ENCODE results near the gene FPR1. TPM values are rescaled to one million over a fixed set of nuclear protein-coding genes. Genes with fewer than 3 reads are reported as not detected.

Gene FPR1
- total and polyA plus RNA-seq, 2 donors: 7.1 to 15.7 TPM

DNA sequence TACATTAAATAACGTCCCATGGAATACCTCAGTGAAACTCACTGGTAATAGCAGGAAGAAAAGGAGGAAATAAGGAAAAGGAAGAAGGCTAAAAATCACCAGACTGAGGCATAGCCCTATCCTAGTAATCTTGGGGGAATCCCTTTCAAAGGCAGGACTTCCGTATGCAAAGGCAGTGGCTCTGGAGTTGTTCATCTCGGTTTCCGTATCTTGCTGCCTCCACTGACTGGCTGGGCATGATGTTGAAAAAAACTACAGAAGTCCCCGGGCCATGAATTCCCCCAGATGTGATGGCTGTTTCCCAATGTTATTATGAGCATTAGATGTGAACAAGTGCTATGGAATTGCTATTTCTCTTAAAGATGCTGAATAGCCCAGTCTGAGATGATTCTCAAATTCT lies 14.8 kb upstream of the FPR1 start:
- Histone ChIP-seq H3K4me3 (ENCODE audit: low read depth, low read length) (no peak overlapping the region), H3K4me1 (ENCODE audit: insufficient read depth) (no peaks in the 10 kb centered on the region), H3K27ac (ENCODE audit: low read depth) (no peak overlapping the region), H3K36me3 (ENCODE audit: insufficient read depth) (no peaks in the 10 kb centered on the region)
- WGBS: 60% methylated on average over 5 of the region's 5 CpGs
- no peak for DNase-seq (ENCODE audit: extremely low spot score)

DNA sequence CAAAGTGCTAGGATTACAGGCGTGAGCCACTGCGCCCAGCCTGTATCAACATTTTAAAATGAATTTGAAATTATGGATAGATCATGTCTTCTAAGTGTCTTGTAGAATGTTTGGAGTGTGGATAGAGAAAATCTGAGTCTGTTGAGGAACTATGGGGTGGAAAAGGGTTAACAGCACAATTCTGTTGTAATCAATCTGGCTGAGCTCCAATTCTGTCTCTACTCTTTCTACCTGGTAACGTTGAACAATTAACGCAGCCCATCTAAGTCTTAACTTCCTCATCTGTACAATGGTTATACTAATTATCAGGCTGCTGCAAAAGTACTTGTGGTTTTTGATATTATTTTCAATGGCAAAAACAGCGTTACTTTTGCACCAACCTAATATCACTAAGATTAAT lies 13.4 kb upstream of the FPR1 start:
- Histone ChIP-seq H3K36me3 (ENCODE audit: insufficient read depth) (no peaks in the 10 kb centered on the region), H3K27ac (ENCODE audit: low read depth) (no peak overlapping the region), H3K4me3 (ENCODE audit: low read depth, low read length) (no peak overlapping the region), H3K4me1 (ENCODE audit: insufficient read depth) (no peaks in the 10 kb centered on the region)
- WGBS: 61% methylated on average over 5 of the region's 5 CpGs
- no peak for DNase-seq (ENCODE audit: extremely low spot score)

DNA sequence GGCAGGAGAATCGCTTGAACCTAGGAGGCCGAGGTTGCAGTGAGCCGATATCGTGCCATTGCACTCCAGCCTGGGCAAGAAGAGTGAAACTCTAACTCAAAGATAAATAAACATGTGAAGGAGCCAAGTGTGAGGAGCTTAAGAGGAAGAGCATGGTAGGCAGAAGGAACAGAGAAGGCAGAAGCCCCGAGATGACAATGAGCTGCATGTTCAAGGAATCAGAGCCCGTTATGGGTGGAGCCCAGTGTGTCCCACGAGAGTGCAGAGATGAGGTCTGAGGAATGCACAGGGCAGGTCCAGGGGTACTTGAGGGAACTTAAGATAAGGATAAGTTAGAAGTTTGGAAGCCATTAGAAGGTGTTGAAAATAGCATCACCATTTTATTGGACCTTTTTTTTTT lies 10.0 kb upstream of the FPR1 start:
- 85% methylated on average over 7 of the region's 7 CpGs for WGBS
- no peaks in the 10 kb centered on the region for H3K36me3 ChIP-seq (ENCODE audit: insufficient read depth)
- no peak overlapping the region for H3K4me3 ChIP-seq (ENCODE audit: low read depth, low read length)
- DNase-seq (ENCODE audit: extremely low spot score): no peak
- H3K4me1 ChIP-seq (ENCODE audit: insufficient read depth): no peaks in the 10 kb centered on the region
- no peak overlapping the region for H3K27ac ChIP-seq (ENCODE audit: low read depth)

DNA sequence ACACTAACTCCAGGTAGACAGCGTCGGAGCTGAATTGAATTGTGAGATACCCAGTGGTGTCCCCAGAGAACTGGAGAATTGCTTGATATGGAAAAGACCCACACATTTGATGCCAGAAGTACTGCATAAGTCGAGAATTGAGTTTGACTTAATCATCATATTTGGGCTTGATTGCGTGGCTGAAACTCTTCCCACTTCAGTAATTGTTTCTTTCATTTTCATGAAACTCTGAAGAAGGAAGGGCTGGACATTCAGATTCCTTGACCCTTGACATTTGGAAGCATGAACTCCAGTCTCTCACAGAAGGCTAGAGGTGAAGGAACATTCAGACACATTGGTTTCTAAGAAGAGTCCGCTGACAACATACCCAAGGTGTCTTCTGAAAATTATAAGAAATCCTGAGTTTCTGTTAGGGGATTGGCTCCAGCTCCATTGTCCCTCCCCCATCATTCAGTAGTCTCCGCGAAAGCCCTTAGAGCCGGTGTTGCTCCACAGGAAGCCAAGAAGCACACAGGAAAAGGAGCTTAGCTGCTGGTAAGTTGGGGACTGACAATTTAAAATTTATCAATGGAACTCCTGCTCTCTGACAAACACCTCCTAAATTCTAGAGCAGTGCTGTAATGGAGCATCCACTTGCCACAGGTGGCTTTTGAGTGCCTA lies 9.1 kb upstream of the FPR1 start, which contains the start of gene FPR2:
Gene FPR2, plus strand, starts transcription at position 484 of the 660 bp plus-strand sequence. CDS start 7,479 bp downstream, outside the sequence.
- 55% methylated on average over 8 of the region's 8 CpGs for WGBS
- Histone ChIP-seq H3K4me3 (ENCODE audit: low read depth, low read length) (no peak within 1 kb of the TSS), H3K27ac (ENCODE audit: low read depth) (no peak within 1 kb of the TSS), H3K4me1 (ENCODE audit: insufficient read depth) (no peaks in the 10 kb centered on the region), H3K36me3 (ENCODE audit: insufficient read depth) (no peaks in the 10 kb centered on the region)
- no peak for DNase-seq (ENCODE audit: extremely low spot score)

DNA sequence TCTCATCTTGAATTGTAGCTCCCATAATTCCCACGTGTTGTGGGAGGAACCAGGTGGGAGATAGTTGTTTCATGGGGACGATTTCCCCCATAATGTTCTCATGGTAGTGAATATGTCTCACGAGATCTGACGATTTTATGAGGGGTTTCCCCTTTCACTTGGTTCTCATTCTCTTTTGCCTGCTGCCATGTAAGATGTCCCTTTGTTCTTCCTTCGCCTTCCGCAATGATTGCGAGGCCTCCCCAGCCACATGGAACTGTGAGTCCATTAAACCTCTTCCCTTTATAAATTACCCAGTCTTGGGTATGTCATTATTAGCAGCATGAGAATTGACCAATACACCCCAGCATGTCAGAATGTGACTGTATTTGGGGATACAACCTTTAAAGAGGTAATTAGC lies 3.9 kb upstream of the FPR1 start:
- Histone ChIP-seq H3K27ac (ENCODE audit: low read depth) (no peak overlapping the region), H3K4me1 (ENCODE audit: insufficient read depth) (no peaks in the 10 kb centered on the region), H3K4me3 (ENCODE audit: low read depth, low read length) (no peak overlapping the region), H3K36me3 (ENCODE audit: insufficient read depth) (no peaks in the 10 kb centered on the region)
- 84% methylated on average over 7 of the region's 7 CpGs for WGBS
- no peak for DNase-seq (ENCODE audit: extremely low spot score)

DNA sequence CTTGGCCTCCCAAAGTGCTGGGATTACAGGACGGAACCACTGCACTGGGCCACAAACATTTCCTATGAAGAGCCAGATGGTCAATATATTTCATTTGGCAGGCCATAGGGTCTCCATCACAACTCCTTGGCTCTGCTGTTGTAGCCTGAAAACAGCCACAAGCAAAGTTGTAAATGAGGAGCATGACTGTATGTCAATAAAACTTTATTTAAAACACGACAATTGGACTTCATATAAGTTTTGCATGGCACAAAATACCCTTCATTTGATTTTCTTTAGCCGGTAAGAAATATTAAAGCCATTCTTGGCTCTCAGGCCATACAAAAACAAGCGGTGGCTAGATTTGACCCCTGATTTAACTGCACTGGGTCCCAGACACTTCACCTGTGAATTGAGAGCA lies 3.1 kb upstream of the FPR1 start:
- 84% methylated on average over 4 of the region's 4 CpGs for WGBS
- no peak for DNase-seq (ENCODE audit: extremely low spot score)
- no peaks in the 10 kb centered on the region for H3K36me3 ChIP-seq (ENCODE audit: insufficient read depth)
- H3K4me1 ChIP-seq (ENCODE audit: insufficient read depth): no peaks in the 10 kb centered on the region
- no peak overlapping the region for H3K4me3 ChIP-seq (ENCODE audit: low read depth, low read length)
- H3K27ac ChIP-seq (ENCODE audit: low read depth): no peak overlapping the region

DNA sequence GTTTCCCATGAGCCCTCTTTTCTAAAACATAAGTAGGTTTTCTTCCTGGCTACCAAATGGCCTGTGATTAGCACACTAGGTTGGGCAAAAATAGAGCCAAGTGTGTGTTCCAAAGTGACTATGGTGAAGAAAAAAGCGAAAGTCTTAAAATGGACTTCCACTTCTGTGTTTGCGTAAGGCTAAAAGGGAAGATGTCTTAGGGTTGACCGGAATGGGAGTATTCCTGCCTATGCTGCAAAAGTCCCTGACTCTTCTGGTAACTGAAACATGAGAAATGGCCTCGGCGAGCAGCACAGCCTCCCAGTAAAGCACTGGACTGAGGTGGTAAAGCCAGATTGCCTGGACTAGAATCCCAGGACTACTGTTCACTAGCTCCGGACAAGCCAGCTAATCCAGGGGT lies 2.4 kb upstream of the FPR1 start:
- H3K4me3 ChIP-seq (ENCODE audit: low read depth, low read length): no peak overlapping the region
- H3K27ac ChIP-seq (ENCODE audit: low read depth): no peak overlapping the region
- H3K36me3 ChIP-seq (ENCODE audit: insufficient read depth): no peaks in the 10 kb centered on the region
- no peak for DNase-seq (ENCODE audit: extremely low spot score)
- 88% methylated on average over 6 of the region's 6 CpGs for whole genome bisulfite sequencing
- H3K4me1 ChIP-seq (ENCODE audit: insufficient read depth): no peaks in the 10 kb centered on the region

DNA sequence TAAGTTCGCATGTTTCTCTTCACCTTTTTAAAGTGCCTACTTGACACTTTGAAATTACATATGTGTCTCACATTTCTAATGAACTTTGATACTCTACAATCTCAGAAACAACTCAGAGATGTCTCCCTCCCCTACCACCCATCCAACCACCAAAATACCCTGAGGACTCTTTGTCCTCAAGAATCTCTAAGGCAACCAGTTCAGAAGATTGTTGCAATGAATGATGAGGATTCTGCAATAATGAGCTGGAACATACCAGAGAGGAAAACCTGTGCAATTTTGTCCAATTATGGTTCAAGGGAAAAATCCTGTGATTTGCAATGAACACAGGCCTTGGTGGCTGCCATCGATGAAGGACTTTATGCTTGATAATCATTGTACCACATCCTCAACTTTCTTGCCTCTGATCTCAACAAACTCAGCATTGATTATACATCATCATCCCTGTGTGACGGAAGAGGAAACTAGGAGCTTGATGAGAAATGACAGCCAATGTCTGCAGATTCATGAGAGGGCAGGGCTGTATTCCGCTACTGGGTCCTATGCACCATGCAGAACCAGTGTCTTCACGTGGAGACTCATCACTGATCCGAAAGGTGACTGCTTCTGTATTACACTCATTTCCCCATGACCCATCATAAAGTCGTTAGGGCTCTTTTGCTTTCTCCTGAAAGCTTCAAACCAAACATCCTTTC lies 1.1 kb downstream of the FPR1 start:
- Histone ChIP-seq H3K27ac (ENCODE audit: low read depth) (no peak overlapping the region), H3K4me3 (ENCODE audit: low read depth, low read length) (no peak overlapping the region)
- 76% methylated on average over 7 of the region's 7 CpGs for WGBS

DNA sequence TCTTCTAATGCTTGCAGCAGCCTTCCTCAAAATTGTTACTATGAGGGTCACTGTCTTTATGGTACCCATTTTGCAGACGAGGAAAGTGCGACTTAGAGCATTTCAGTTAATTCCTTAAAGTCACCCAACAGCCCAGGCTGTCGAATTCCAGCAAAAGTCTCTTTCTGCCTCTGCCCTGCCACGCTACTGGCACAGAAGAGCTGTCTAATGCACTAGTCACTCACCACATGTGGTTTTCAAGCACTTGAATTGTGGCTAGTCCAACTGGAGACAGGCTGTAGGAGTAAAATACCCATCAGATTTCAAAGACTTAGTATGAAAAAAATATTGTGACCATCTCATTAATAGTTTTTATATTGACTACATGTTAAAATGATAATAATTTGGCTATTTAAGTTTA lies 1.7 kb downstream of the FPR1 start:
- 75% methylated on average over 4 of the region's 4 CpGs for WGBS
- no peak overlapping the region for H3K27ac ChIP-seq (ENCODE audit: low read depth)
- no peak overlapping the region for H3K4me3 ChIP-seq (ENCODE audit: low read depth, low read length)
- H3K4me1 ChIP-seq (ENCODE audit: insufficient read depth): no peaks in the 10 kb centered on the region
- no peaks in the 10 kb centered on the region for H3K36me3 ChIP-seq (ENCODE audit: insufficient read depth)
- no peak for DNase-seq (ENCODE audit: extremely low spot score)

More for the DNA sequence above, 1.1 kb downstream of the FPR1 start:
- Histone ChIP-seq H3K4me1 (ENCODE audit: insufficient read depth) (no peaks in the 10 kb centered on the region), H3K36me3 (ENCODE audit: insufficient read depth) (no peaks in the 10 kb centered on the region)
- DNase-seq (ENCODE audit: extremely low spot score): no peak

DNA sequence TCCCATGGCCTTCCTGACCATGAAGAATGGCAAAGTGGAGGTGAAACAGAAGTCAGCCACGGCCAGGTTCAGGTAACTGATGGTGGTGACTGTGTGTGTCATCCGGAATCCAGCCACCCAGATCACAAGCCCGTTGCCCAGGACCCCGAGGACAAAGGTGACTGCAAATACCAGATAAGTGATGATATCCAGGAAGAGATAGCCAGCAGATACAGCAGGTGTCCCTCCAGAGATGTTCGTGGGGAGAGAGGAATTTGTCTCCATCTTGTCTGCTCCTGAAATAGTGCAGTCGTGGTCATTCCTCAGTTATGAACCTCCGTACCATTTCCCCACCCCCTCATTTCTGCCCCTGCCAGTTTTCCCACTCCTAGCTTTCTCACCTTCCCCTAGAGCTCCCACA lies 4.9 kb downstream of the FPR1 start:
- Histone ChIP-seq H3K27ac (ENCODE audit: low read depth) (no peak overlapping the region), H3K4me1 (ENCODE audit: insufficient read depth) (no peaks in the 10 kb centered on the region), H3K36me3 (ENCODE audit: insufficient read depth) (no peaks in the 10 kb centered on the region), H3K4me3 (ENCODE audit: low read depth, low read length) (no peak overlapping the region)
- 72% methylated on average over 7 of the region's 7 CpGs for WGBS
- no peak for DNase-seq (ENCODE audit: extremely low spot score)

DNA sequence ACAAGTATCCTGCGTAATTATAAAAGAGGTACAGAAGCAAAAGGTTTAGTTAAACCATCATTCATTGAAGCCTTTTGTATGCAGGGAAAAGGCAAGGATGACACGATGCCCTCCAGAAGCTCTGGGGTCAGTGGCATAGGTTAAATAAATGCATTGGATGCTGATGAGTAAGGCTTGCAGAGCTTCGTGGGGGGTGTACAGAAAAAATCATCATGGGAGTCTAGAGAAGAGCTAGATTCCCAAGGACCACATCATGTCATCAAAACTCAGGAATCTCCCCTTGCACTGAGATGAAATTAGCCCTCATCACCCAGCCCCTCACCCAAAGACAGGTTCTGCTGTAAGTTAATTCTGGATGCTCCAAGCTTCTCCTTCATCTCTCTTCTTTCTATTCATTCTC lies 8.3 kb downstream of the FPR1 start:
- no peaks in the 10 kb centered on the region for H3K36me3 ChIP-seq (ENCODE audit: insufficient read depth)
- no peak overlapping the region for H3K4me3 ChIP-seq (ENCODE audit: low read depth, low read length)
- no peaks in the 10 kb centered on the region for H3K4me1 ChIP-seq (ENCODE audit: insufficient read depth)
- WGBS: 80% methylated on average over 3 of the region's 3 CpGs
- DNase-seq (ENCODE audit: extremely low spot score): no peak
- H3K27ac ChIP-seq (ENCODE audit: low read depth): no peak overlapping the region

DNA sequence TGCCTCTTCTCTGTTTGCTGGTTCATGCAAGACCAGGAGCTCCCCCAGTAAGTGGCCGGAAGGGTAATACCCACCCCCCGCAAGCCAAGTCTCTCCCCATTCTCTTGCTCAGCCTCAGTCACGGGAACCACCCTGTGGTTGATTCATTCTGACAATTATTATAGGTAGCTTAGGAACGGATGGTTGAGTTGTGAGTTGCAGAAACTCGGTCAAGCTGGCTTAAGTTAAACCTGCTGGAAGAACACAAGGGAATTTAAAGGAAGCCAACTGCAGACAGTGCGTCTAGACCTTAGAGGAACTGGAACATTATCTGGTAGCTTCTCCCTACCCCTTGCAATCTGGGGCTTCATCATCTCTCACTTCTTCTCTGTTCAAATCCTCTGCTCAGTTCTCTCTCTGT lies 8.9 kb downstream of the FPR1 start:
- Histone ChIP-seq H3K27ac (ENCODE audit: low read depth) (no peak overlapping the region), H3K36me3 (ENCODE audit: insufficient read depth) (no peaks in the 10 kb centered on the region), H3K4me1 (ENCODE audit: insufficient read depth) (no peaks in the 10 kb centered on the region), H3K4me3 (ENCODE audit: low read depth, low read length) (no peak overlapping the region)
- DNase-seq (ENCODE audit: extremely low spot score): no peak
- WGBS: 55% methylated on average over 6 of the region's 6 CpGs

DNA sequence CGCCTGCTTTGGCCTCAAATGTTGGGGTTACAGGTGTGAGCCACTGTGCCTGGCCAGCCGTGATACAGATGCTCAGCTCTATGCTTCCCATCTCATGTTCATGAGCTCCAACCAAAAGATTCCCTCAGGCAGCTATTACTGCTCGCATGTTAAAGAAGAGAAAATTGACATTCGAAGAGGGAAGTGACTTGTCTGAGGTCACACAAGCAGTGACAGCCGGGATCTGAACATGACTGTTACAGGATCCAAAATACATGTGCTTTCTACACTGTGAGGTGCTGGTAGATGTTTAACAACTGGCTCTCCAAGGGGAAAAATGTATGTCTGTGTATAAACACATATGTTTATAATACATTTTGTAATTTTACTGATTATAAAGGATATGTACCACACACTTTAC lies 11.3 kb downstream of the FPR1 start:
- Histone ChIP-seq H3K36me3 (ENCODE audit: insufficient read depth) (no peaks in the 10 kb centered on the region), H3K27ac (ENCODE audit: low read depth) (no peak overlapping the region), H3K4me1 (ENCODE audit: insufficient read depth) (no peaks in the 10 kb centered on the region), H3K4me3 (ENCODE audit: low read depth, low read length) (no peak overlapping the region)
- DNase-seq (ENCODE audit: extremely low spot score): no peak
- WGBS: 70% methylated on average over 5 of the region's 5 CpGs

DNA sequence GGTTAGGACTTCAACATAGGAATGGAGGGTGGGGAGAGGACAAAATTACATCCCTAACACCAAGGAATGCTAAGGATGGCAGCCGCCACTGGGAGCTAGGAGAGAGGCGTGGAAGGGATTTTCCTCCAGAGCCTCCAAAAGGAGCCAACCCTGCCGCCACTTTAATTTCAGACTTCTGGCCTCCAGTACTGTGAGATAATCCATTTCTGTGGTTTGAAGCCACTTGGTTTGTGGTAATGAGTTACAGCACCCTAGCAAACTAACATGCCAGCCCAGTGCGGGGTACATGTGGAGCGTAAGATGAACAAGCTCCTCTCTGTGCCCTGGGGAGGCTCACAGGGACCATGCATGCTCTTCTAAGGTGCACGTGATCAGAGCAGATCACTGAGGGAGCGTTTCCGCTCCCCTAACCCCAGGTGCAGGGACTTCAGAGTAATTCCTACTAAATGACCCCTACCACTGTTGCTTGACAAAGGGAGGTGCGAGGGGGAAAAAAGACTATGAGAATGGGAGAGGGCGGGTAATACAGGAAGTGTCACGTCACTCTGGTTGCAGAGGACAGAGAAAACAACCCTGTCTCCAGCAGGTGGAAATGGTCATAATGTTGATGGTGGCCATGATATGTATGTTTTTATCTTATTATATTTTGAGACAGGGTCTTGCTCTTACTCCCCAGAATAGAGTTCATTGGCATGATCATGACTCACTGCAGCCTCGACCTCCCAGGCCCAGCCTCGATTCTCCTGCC lies 12.0 kb downstream of the FPR1 start:
- no peak for DNase-seq (ENCODE audit: extremely low spot score)
- Histone ChIP-seq H3K36me3 (ENCODE audit: insufficient read depth) (no peaks in the 10 kb centered on the region), H3K4me1 (ENCODE audit: insufficient read depth) (no peaks in the 10 kb centered on the region), H3K4me3 (ENCODE audit: low read depth, low read length) (no peak overlapping the region), H3K27ac (ENCODE audit: low read depth) (no peak overlapping the region)
- WGBS: 70% methylated on average over 13 of the region's 13 CpGs
